Measurements from ENCODE around the gene FARP2. TPM values are rescaled to one million over a fixed set of nuclear protein-coding genes. Genes with fewer than 3 reads are reported as not detected.

Gene FARP2
- total RNA-seq, 4 donors from 2014 or later: 42.7 to 229 (median 93.2) TPM

- Histone ChIP-seq H3K4me1 (no peaks in the 10 kb centered on the region), H3K9me3 (no peaks in the 10 kb centered on the region), H3K27me3 (no peaks in the 10 kb centered on the region), H3K4me3 (no peak overlapping the region), H3K36me3 (peaks cover 0 to 49% (median 1%) of the 10 kb centered on the region in 3 donors), H3K27ac (no peak overlapping the region)
- WGBS, 2 donors: 95 to 100% methylated on average over 1 of the region's 1 CpG
- no peak for TF ChIP-seq EP300 (IDR thresholded peaks at IDR 0.05)
- no peak for TF ChIP-seq POLR2A (IDR thresholded peaks at IDR 0.05)
- TF ChIP-seq, protein P1, sequence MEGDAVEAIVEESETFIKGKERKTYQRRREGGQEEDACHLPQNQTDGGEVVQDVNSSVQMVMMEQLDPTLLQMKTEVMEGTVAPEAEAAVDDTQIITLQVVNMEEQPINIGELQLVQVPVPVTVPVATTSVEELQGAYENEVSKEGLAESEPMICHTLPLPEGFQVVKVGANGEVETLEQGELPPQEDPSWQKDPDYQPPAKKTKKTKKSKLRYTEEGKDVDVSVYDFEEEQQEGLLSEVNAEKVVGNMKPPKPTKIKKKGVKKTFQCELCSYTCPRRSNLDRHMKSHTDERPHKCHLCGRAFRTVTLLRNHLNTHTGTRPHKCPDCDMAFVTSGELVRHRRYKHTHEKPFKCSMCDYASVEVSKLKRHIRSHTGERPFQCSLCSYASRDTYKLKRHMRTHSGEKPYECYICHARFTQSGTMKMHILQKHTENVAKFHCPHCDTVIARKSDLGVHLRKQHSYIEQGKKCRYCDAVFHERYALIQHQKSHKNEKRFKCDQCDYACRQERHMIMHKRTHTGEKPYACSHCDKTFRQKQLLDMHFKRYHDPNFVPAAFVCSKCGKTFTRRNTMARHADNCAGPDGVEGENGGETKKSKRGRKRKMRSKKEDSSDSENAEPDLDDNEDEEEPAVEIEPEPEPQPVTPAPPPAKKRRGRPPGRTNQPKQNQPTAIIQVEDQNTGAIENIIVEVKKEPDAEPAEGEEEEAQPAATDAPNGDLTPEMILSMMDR (IDR thresholded peaks at IDR 0.05): no peak
- no peak for DNase-seq (ENCODE audit: low spot score in 2 of 2)
Measured at GRCh38 chr2:241481687-241482086, 125.6 kb downstream of the FARP2 start.

DNA sequence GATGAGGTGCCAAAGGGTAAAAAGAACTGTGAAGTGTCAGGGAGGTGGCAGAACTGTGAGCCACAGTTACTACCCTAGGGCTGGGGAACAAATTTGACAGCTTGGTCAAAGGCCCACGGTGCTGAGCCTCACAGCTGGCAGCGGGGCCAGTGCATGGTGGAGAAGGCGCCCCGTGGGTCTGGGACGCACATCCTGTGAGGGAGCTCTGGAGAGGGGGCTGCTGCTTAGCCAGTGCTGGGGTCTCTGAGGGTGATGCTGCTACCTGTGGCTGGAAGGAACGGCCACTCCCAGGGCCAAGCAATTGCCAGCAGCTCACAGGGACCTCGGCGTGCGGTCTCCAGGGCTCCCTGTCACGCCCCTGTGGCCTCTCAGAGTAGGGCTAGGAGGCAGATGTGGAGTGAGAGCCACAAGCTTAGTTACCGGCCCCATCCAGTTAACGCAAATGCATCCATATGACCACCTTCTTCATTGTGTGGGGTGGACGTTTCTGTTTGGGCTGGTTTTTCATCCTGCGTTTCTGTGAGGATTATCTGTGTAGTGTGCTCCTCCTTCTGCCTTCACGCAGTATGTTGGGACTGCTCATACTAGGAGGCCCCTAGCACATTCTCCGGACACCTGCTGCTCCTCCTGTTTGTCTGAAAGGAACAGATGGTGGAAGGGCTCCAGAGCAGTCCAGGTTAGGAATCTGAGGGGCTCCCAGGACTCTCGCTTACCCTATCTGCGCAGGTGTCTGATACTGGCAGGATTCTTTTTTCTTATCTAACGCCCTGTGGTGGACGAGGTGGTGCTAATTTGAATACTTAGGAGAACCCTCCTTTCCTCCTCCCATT, 126.3 kb downstream of the FARP2 start:
- H3K27me3 ChIP-seq: no peaks in the 10 kb centered on the region
- 81 to 85% methylated on average over 19 to 20 of the region's 20 CpGs for WGBS, 2 donors
- DNase-seq (ENCODE audit: low spot score in 2 of 2): no peak
- H3K4me3 ChIP-seq: no peak overlapping the region
- no peaks in the 10 kb centered on the region for H3K9me3 ChIP-seq
- TF ChIP-seq POLR2A (IDR thresholded peaks at IDR 0.05) (no peak), EP300 (IDR thresholded peaks at IDR 0.05) (no peak)
- TF ChIP-seq, protein P1 (IDR thresholded peaks at IDR 0.05): no peak
- no peak overlapping the region for H3K27ac ChIP-seq
- H3K4me1 ChIP-seq: no peaks in the 10 kb centered on the region
- peaks cover 0 to 52% (median 2%) of the 10 kb centered on the region in 3 donors for H3K36me3 ChIP-seq

- TF ChIP-seq POLR2A (IDR thresholded peaks at IDR 0.05) (no peak), EP300 (IDR thresholded peaks at IDR 0.05) (no peak)
- TF ChIP-seq, protein P1 (IDR thresholded peaks at IDR 0.05): no peak
- H3K4me3 ChIP-seq: no peak overlapping the region
- DNase-seq (ENCODE audit: low spot score in 2 of 2): no peak
- 70 to 81% methylated on average over 4 to 7 of the region's 9 CpGs for WGBS, 2 donors
- H3K36me3 ChIP-seq: peaks cover 0 to 42% (median 2%) of the 10 kb centered on the region in 3 donors
- H3K4me1 ChIP-seq: no peaks in the 10 kb centered on the region
- H3K9me3 ChIP-seq: no peaks in the 10 kb centered on the region
- H3K27me3 ChIP-seq: no peaks in the 10 kb centered on the region
- no peak overlapping the region for H3K27ac ChIP-seq
Measured at GRCh38 chr2:241483305-241483704, 127.2 kb downstream of the FARP2 start.

DNA sequence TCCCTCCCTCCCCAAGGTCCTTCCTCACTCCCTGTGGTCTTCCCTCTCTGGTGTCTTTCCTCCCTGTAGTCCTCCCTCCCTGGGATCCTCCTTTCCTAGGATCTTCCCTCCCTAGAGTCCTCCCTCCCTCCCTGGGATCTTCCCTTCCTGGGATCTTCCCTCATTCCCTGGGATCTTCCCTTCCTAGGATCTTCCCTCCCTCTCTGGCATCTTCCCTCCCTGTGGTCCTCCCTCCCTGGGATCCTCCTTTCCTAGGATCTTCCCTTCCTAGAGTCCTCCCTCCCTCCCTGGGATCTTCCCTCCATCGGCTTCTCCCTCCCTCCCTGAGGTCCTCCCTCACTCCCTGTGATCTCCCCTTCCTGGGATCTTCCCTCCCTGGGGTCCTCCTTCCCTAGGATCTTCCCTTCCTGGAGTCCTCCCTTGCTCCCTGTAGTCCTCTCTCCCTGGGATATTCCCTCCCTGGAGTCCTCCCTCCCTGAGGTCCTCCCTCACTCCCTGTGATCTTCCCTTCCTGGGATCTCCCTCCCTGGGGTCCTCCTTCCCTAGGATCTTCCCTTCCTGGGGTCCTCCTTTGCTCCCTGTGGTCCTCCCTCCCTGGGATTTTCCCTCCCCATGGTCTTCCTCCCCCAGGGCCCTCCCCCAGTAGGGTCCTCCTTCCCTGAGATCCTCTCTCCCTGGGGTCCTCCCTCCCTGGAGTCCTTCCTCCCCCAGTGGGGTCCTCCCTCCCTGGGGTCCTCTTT, 129.3 kb downstream of the FARP2 start:
- H3K36me3 ChIP-seq: peaks cover 2 to 37% (median 5%) of the 10 kb centered on the region in 3 donors
- TF ChIP-seq POLR2A (IDR thresholded peaks at IDR 0.05): no peak
- no peaks in the 10 kb centered on the region for H3K9me3 ChIP-seq
- no peak overlapping the region for H3K4me3 ChIP-seq
- H3K27ac ChIP-seq: no peak overlapping the region
- no peak for DNase-seq (ENCODE audit: low spot score in 2 of 2)
- 76 to 78% methylated on average over 1 of the region's 1 CpG for WGBS, 2 donors
- H3K4me1 ChIP-seq: no peaks in the 10 kb centered on the region
- no peaks in the 10 kb centered on the region for H3K27me3 ChIP-seq

DNA sequence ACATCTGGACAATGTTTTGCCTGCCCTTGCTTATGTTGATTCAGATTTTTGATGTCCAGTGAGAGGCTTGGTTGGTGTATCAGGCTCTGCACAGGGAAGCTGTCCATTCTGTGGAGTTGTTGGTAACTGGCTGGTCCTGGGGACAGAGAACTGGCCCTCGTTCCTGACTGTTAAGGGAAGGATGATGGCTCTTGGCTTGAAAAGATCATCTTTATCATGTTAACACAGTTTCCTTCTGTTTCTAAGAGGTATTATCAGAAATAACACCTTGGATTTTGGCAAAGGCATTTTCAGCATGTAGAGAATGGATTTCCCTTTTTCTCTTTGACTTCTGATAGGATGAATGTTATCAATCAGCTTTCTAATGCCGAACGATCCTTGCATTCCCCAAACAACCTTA, 133.0 kb downstream of the FARP2 start:
- Histone ChIP-seq H3K4me3 (no peak overlapping the region), H3K27ac (no peak overlapping the region), H3K9me3 (no peaks in the 10 kb centered on the region), H3K4me1 (no peaks in the 10 kb centered on the region), H3K36me3 (peaks cover 2 to 60% (median 5%) of the 10 kb centered on the region in 3 donors), H3K27me3 (no peaks in the 10 kb centered on the region)
- DNase-seq (ENCODE audit: low spot score in 2 of 2): no peak
- no peak for TF ChIP-seq EP300 (IDR thresholded peaks at IDR 0.05)
- TF ChIP-seq, protein P1 (IDR thresholded peaks at IDR 0.05): no peak
- 79 to 86% methylated on average over 3 of the region's 3 CpGs for WGBS, 2 donors
